Measurements from ENCODE around the gene RSPO1. TPM values are rescaled to one million over a fixed set of nuclear protein-coding genes. Genes with fewer than 3 reads are reported as not detected.
"Not testable (repeated sequence)": the region's sequence is repeated elsewhere in the genome, so short reads cannot be mapped to it uniquely, and the experiment has no call there.

Gene RSPO1
- total and polyA plus RNA-seq, 2 donors (not counting 1 experiment from before 2014, with no cell fraction given) = not detected

GRCh38 chr1:37588939-37589338 lies 45.8 kb downstream of the RSPO1 start:
- Histone ChIP-seq H3K9me3 (ENCODE audit: control extremely low read depth in 1 of 3, control insufficient read depth in 2 of 3, insufficient read depth in 1 of 3, low read length in 2 of 3) (no peaks in the 10 kb centered on the region), H3K79me2 (ENCODE audit: control insufficient read depth, insufficient read depth, low read length) (peaks cover 25% of the 10 kb centered on the region), H2AFZ (ENCODE audit: insufficient read depth, low read depth, low read length, poor library complexity, severe bottlenecking) (no peak overlapping the region), H3K36me3 (replicated peaks in 1 of 2; ENCODE audit: control extremely low read depth in 1 of 2, control insufficient read depth in 1 of 2, extremely low read depth in 1 of 2, insufficient read depth in 2 of 2, low read length in 1 of 2) (peaks cover 6 to 74% of the 10 kb centered on the region in 2 experiments), H3K4me3 (ENCODE audit: control extremely low read depth in 1 of 5, extremely low read depth in 1 of 5, insufficient read depth in 1 of 5, low read depth in 2 of 5, low read length in 4 of 5) (no peak overlapping the region), H3K9ac (ENCODE audit: low read length) (no peak overlapping the region), H3K27ac (ENCODE audit: low read length in 2 of 2) (no peak overlapping the region), H4K20me1 (ENCODE audit: control insufficient read depth, insufficient read depth, low read length, poor library complexity, severe bottlenecking) (peaks cover 24% of the 10 kb centered on the region), H3K27me3 (replicated peaks in 1 of 4; ENCODE audit: control extremely low read depth in 1 of 4, control insufficient read depth in 3 of 4, insufficient read depth in 4 of 4, low read length in 3 of 4) (no peaks in the 10 kb centered on the region), H3K4me2 (replicated peaks; ENCODE audit: low read depth, low read length, poor library complexity, severe bottlenecking) (no peak overlapping the region), H3K4me1 (ENCODE audit: control insufficient read depth in 2 of 2, insufficient read depth in 2 of 2, low read length in 2 of 2) (peaks cover 0 to under 1% of the 10 kb centered on the region in 2 donors)
- H3K27ac Mint-ChIP-seq = no peak overlapping the region
- ChIA-PET CTCF (interaction anchor here (1.1 kb wide), 1 partner anchor 105 kb away, joined by 5 read pairs; no protein-coding TSS in a partner anchor), POLR2A (no interaction called here)
- ATAC-seq (ENCODE audit: low read depth) = no peak
- no peaks in the 10 kb centered on the region for H3K9me3 Mint-ChIP-seq (ENCODE audit: insufficient read depth)
- no peak for DNase-seq
- H3K27me3 Mint-ChIP-seq = no peaks in the 10 kb centered on the region
- WGBS (ENCODE audit: insufficient coverage) = no CpG with 5 or more reads among the region's 2 CpGs
- no peak overlapping the region for H3K4me3 Mint-ChIP-seq
- TF ChIP-seq, protein P1, sequence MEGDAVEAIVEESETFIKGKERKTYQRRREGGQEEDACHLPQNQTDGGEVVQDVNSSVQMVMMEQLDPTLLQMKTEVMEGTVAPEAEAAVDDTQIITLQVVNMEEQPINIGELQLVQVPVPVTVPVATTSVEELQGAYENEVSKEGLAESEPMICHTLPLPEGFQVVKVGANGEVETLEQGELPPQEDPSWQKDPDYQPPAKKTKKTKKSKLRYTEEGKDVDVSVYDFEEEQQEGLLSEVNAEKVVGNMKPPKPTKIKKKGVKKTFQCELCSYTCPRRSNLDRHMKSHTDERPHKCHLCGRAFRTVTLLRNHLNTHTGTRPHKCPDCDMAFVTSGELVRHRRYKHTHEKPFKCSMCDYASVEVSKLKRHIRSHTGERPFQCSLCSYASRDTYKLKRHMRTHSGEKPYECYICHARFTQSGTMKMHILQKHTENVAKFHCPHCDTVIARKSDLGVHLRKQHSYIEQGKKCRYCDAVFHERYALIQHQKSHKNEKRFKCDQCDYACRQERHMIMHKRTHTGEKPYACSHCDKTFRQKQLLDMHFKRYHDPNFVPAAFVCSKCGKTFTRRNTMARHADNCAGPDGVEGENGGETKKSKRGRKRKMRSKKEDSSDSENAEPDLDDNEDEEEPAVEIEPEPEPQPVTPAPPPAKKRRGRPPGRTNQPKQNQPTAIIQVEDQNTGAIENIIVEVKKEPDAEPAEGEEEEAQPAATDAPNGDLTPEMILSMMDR (IDR thresholded peaks at IDR 0.05) = no peak
- no peak for TF ChIP-seq EZH2 (IDR thresholded peaks at IDR 0.05; ENCODE audit: borderline replicate concordance, insufficient read depth, low read depth, low read length, poor library complexity, severe bottlenecking)
- intact Hi-C loops (cut with micrococcal nuclease) = no loop called here
- H3K4me1 Mint-ChIP-seq = peaks cover 4% of the 10 kb centered on the region

- H4K20me1 ChIP-seq (ENCODE audit: control insufficient read depth, insufficient read depth, low read length, poor library complexity, severe bottlenecking); H3K79me2 ChIP-seq (ENCODE audit: control insufficient read depth, insufficient read depth, low read length); H3K9ac ChIP-seq (ENCODE audit: low read length); H3K4me2 ChIP-seq (replicated peaks; ENCODE audit: low read depth, low read length, poor library complexity, severe bottlenecking); H3K27me3 Mint-ChIP-seq; H3K9me3 Mint-ChIP-seq (ENCODE audit: insufficient read depth); H3K4me1 ChIP-seq (ENCODE audit: control insufficient read depth in 2 of 2, insufficient read depth in 2 of 2, low read length in 2 of 2); H3K27ac Mint-ChIP-seq; DNase-seq; intact Hi-C loops (cut with micrococcal nuclease); H3K9me3 ChIP-seq (ENCODE audit: control extremely low read depth in 1 of 3, control insufficient read depth in 2 of 3, insufficient read depth in 1 of 3, low read length in 2 of 3); H2AFZ ChIP-seq (ENCODE audit: insufficient read depth, low read depth, low read length, poor library complexity, severe bottlenecking); H3K4me3 ChIP-seq (ENCODE audit: control extremely low read depth in 1 of 5, extremely low read depth in 1 of 5, insufficient read depth in 1 of 5, low read depth in 2 of 5, low read length in 4 of 5); POLR2A ChIA-PET; ATAC-seq (ENCODE audit: low read depth); H3K27me3 ChIP-seq (replicated peaks in 1 of 4; ENCODE audit: control extremely low read depth in 1 of 4, control insufficient read depth in 3 of 4, insufficient read depth in 4 of 4, low read length in 3 of 4); H3K4me1 Mint-ChIP-seq; H3K27ac ChIP-seq (ENCODE audit: low read length in 2 of 2); H3K4me3 Mint-ChIP-seq: not testable (repeated sequence)
- WGBS (ENCODE audit: insufficient coverage) = 100% methylated on average over 4 of the region's 4 CpGs
- peaks cover 8 to 85% of the 10 kb centered on the region in 2 experiments for H3K36me3 ChIP-seq (replicated peaks in 1 of 2; ENCODE audit: control extremely low read depth in 1 of 2, control insufficient read depth in 1 of 2, extremely low read depth in 1 of 2, insufficient read depth in 2 of 2, low read length in 1 of 2)
- CTCF ChIA-PET = interaction anchor here (1.3 kb wide), 1 partner anchor 18 kb away, joined by 3 read pairs; no protein-coding TSS in a partner anchor
Measured at GRCh38 chr1:37584544-37584943, 50.1 kb downstream of the RSPO1 start.

Data from B cell (primary cell).